Mesendoderm (in vitro differentiated cells): ENCODE data around the gene PIP5K1B.
A peak's percentile ranks its signal among the peaks of the same experiment; 100 is the strongest.

ENCODE experiments used
- DNase-seq: peaks from one replicate; pipeline ENCODE4 v3.0.0; 2013
- H2AK5ac ChIP-seq: 2 replicates; pipeline ENCODE4 v1.6.1; 2013; ENCODE audit warnings: low read length, inconsistent platforms
- H2BK120ac ChIP-seq: 2 replicates; pipeline ENCODE4 v1.6.1; 2013; ENCODE audit warnings: low read depth, mild to moderate bottlenecking, low read length, moderate library complexity, mixed read lengths
- H2BK15ac ChIP-seq: replicated peaks from 2 replicates; pipeline ENCODE4 v1.6.1; 2013; ENCODE audit warnings: low read depth, mild to moderate bottlenecking, moderate library complexity
- H2BK5ac ChIP-seq: 2 replicates; pipeline ENCODE4 v1.6.1; 2013; ENCODE audit warnings: low read length, inconsistent platforms
- H3K18ac ChIP-seq: 2 replicates; pipeline ENCODE4 v1.6.1; 2013; ENCODE audit warnings: mild to moderate bottlenecking, low read length, mixed read lengths
- H3K23ac ChIP-seq: one replicate; pipeline ENCODE4 v1.6.1; 2013; ENCODE audit warnings: low read length
- H3K27ac ChIP-seq: 2 replicates; pipeline ENCODE4 v1.5.1; 2013; ENCODE audit warnings: low read depth, mild to moderate bottlenecking, inconsistent platforms, low read length, moderate library complexity
- H3K27me3 ChIP-seq: 2 replicates; pipeline ENCODE4 v1.6.1; 2013; ENCODE audit warnings: low read length, control low read depth, mild to moderate bottlenecking, inconsistent platforms; ENCODE audit not compliant: insufficient read depth, poor library complexity
- H3K36me3 ChIP-seq: 2 replicates; pipeline ENCODE4 v1.6.1; 2013; ENCODE audit warnings: low read length, inconsistent platforms; ENCODE audit not compliant: control insufficient read depth, insufficient read depth
- H3K4ac ChIP-seq: one replicate; pipeline ENCODE4 v1.6.1; 2013; ENCODE audit warnings: low read depth, mild to moderate bottlenecking, low read length, moderate library complexity
- H3K4me1 ChIP-seq: 2 replicates; pipeline ENCODE4 v1.6.1; 2013; ENCODE audit warnings: low read depth, low read length, inconsistent platforms; ENCODE audit not compliant: control insufficient read depth
- H3K4me2 ChIP-seq: 2 replicates; pipeline ENCODE4 v1.6.1; 2013; ENCODE audit warnings: low read length
- H3K4me3 ChIP-seq: 2 replicates; pipeline ENCODE4 v1.5.1; 2013; ENCODE audit warnings: mild to moderate bottlenecking, low read length
- H3K56ac ChIP-seq: one replicate; pipeline ENCODE4 v1.6.1; 2013; ENCODE audit warnings: low read length
- H3K79me1 ChIP-seq: 2 replicates; pipeline ENCODE4 v1.6.1; 2013; ENCODE audit warnings: low read length, inconsistent platforms
- H3K79me2 ChIP-seq: 2 replicates; pipeline ENCODE4 v1.6.1; 2013; ENCODE audit warnings: mild to moderate bottlenecking, low read length; ENCODE audit not compliant: control insufficient read depth, insufficient read depth
- H3K9ac ChIP-seq: 2 replicates; pipeline ENCODE4 v1.6.1; 2013; ENCODE audit warnings: low read length, inconsistent platforms
- H4K5ac ChIP-seq: one replicate; pipeline ENCODE4 v1.6.1; 2013; ENCODE audit warnings: low read length
- H4K8ac ChIP-seq: one replicate; pipeline ENCODE4 v1.6.1; 2013; ENCODE audit warnings: low read depth, mild to moderate bottlenecking, control low read depth, low read length, moderate library complexity
- WGBS: extraction: QIAGEN DNeasy Blood & Tissue Kit; methylation state at CpG from one replicate; pipeline ENCODE4 v1.1.7; 2013; ENCODE audit warnings: low lambda C conversion rate, missing lambda C conversion rate; ENCODE audit not compliant: insufficient coverage; ENCODE audit errors: extremely low coverage; 5-methylcytosine and 5-hydroxymethylcytosine counted together

The PIP5K1B gene

DNA sequence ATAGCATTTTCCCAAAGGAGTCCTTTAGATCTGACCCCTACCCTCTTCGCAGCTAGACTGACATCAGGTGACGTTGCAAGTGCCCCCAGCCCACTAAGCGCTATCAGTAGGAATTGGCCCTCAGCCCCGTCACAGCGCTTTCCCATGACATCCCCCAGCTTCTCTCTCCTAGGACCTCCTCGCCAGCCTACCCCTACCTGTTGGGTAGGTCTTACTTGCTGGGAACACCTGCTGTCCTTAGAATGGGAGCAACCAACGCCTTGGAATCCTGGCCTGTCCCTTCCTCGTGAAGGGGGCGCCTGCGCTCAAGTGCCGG is 584 bp upstream of the PIP5K1B start:
- Histone ChIP-seq H3K23ac (peak overlapping the region; percentile 70), H3K4ac (no peak overlapping the region), H3K79me1 (no peaks in the 10 kb centered on the region), H4K8ac (no peak overlapping the region), H2BK15ac (no peak overlapping the region), H3K27me3 (peaks cover 10% of the 10 kb centered on the region), H3K4me3 (no peak overlapping the region), H2BK5ac (no peak overlapping the region), H3K4me2 (peak overlapping the region; percentile 17), H4K5ac (no peak overlapping the region), H3K79me2 (no peaks in the 10 kb centered on the region), H3K9ac (no peak overlapping the region), H3K4me1 (peaks cover 3% of the 10 kb centered on the region), H3K18ac (no peak overlapping the region), H3K36me3 (no peaks in the 10 kb centered on the region), H2AK5ac (no peak overlapping the region), H3K56ac (no peak overlapping the region), H3K27ac (no peak overlapping the region), H2BK120ac (no peak overlapping the region)
- no CpG with 5 or more reads among the region's 11 CpGs for WGBS
- no peak for DNase-seq

GRCh38 chr9:68705531-68706362 is 707 bp downstream of the PIP5K1B start:
- H3K56ac ChIP-seq: peak overlapping the region; percentile 86
- no CpG with 5 or more reads among the region's 62 CpGs for WGBS
- H3K27me3 ChIP-seq: peaks cover 10% of the 10 kb centered on the region
- H4K5ac ChIP-seq: no peak overlapping the region
- H3K36me3 ChIP-seq: no peaks in the 10 kb centered on the region
- peak overlapping the region; percentile 55 for H3K9ac ChIP-seq
- no peaks in the 10 kb centered on the region for H3K79me1 ChIP-seq
- no peak overlapping the region for H2BK5ac ChIP-seq
- no peaks in the 10 kb centered on the region for H3K79me2 ChIP-seq
- no peak overlapping the region for H2AK5ac ChIP-seq
- H2BK120ac ChIP-seq: no peak overlapping the region
- peak overlapping the region; percentile 60 for H3K23ac ChIP-seq
- DNase-seq: peak; percentile 52
- H3K4ac ChIP-seq: no peak overlapping the region
- no peak overlapping the region for H2BK15ac ChIP-seq
- peaks cover 3% of the 10 kb centered on the region for H3K4me1 ChIP-seq
- no peak overlapping the region for H4K8ac ChIP-seq
- H3K4me2 ChIP-seq: peak overlapping the region; percentile 53
- peak overlapping the region; percentile 27 for H3K4me3 ChIP-seq
- H3K27ac ChIP-seq: no peak overlapping the region
- H3K18ac ChIP-seq: no peak overlapping the region

DNA sequence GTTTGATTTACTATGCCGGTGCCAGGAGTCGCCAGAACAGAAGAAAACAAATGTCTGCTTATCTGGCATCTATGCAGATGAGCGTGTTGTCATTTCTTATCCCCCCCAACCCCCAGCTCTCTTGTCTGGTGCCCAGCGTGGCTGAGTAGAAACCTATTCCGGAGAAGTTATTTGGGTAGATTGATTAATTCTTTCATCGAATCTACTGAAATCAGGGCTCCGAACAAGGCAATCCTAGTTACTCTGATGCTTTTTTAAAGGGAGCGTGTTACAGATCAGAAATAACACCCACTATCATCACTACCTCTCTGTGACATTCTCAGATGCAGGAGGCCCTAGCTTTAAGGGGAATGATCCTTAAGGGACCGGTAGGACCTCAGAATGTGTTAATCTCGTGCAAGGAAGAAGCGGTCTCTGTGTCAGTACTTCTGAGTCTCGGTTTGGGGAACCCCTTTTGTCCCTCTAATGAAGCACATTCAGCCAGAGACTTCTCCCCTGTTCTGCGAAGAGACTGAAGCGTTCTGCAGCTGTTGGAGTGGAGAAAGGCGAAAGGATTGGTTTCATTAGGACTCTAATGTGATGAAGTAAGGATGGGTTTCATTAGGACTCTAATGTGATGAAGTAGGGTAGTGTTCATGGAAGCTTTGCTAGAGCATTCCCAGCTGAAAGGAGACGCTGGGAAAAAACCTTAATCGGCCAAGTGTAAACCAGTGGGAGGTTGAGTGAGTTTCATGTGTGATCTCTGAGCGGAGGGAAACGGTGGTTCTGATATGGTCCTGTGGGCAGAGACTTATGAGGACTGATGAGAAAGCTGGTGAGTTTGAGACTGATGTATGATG is 1.5 kb downstream of the PIP5K1B start:
- Histone ChIP-seq H3K23ac (no peak overlapping the region), H3K79me1 (no peaks in the 10 kb centered on the region), H3K27ac (no peak overlapping the region), H2BK120ac (no peak overlapping the region), H3K4ac (no peak overlapping the region), H2BK15ac (no peak overlapping the region), H3K56ac (peak overlapping the region; percentile 52), H3K18ac (no peak overlapping the region), H3K27me3 (peaks cover 10% of the 10 kb centered on the region), H3K36me3 (no peaks in the 10 kb centered on the region), H3K79me2 (no peaks in the 10 kb centered on the region), H3K4me2 (peak overlapping the region; percentile 53), H3K4me3 (no peak overlapping the region), H3K9ac (peak overlapping the region; percentile 55), H4K8ac (no peak overlapping the region), H3K4me1 (peaks cover 3% of the 10 kb centered on the region), H2AK5ac (no peak overlapping the region), H4K5ac (no peak overlapping the region), H2BK5ac (no peak overlapping the region)
- peak; percentile 24 for DNase-seq
- no CpG with 5 or more reads among the region's 19 CpGs for WGBS

- no peaks in the 10 kb centered on the region for H3K79me2 ChIP-seq
- WGBS: no CpG with 5 or more reads among the region's 4 CpGs
- H3K9ac ChIP-seq: no peak overlapping the region
- H3K27ac ChIP-seq: no peak overlapping the region
- no peak overlapping the region for H3K18ac ChIP-seq
- no peak overlapping the region for H4K5ac ChIP-seq
- H3K4me3 ChIP-seq: no peak overlapping the region
- H3K79me1 ChIP-seq: no peaks in the 10 kb centered on the region
- H3K4me1 ChIP-seq: peaks cover 3% of the 10 kb centered on the region
- no peak overlapping the region for H2AK5ac ChIP-seq
- no peak overlapping the region for H2BK15ac ChIP-seq
- H4K8ac ChIP-seq: no peak overlapping the region
- H3K27me3 ChIP-seq: peaks cover 10% of the 10 kb centered on the region
- no peak overlapping the region for H2BK120ac ChIP-seq
- no peak overlapping the region for H3K4me2 ChIP-seq
- no peak overlapping the region for H3K23ac ChIP-seq
- no peak overlapping the region for H3K56ac ChIP-seq
- no peak overlapping the region for H3K4ac ChIP-seq
- H3K36me3 ChIP-seq: no peaks in the 10 kb centered on the region
- DNase-seq: no peak
- no peak overlapping the region for H2BK5ac ChIP-seq
These were observed 2.9 kb downstream of the PIP5K1B start for GRCh38 chr9:68707801-68708488.

DNA sequence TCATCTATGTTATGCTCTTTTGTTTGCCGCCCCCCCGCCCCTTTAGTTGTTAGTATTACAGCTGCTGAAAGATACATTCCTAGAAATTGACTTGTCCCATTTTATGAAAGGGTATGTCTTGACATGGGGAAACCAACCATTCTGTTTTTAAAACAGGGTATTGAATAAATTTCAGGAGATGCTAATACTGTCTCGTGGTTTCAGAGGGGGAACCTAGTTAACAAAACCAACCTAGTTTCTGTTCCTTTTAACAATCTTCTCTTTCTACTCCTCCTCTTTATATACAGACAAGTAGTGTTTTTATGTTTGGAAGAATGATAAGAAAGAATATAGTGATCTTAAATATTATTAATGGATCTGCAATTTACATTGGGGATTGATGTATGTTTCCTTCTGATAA is 3.5 kb downstream of the PIP5K1B start:
- Histone ChIP-seq H2BK5ac (no peak overlapping the region), H3K79me1 (no peaks in the 10 kb centered on the region), H3K56ac (no peak overlapping the region), H2BK120ac (no peak overlapping the region), H3K18ac (no peak overlapping the region), H3K4me1 (peaks cover 3% of the 10 kb centered on the region), H3K4me2 (no peak overlapping the region), H3K27ac (no peak overlapping the region), H3K9ac (no peak overlapping the region), H4K8ac (no peak overlapping the region), H2BK15ac (no peak overlapping the region), H3K23ac (no peak overlapping the region), H3K4me3 (no peak overlapping the region), H3K36me3 (no peaks in the 10 kb centered on the region), H2AK5ac (no peak overlapping the region), H3K4ac (no peak overlapping the region), H3K27me3 (peaks cover 8% of the 10 kb centered on the region), H3K79me2 (no peaks in the 10 kb centered on the region), H4K5ac (no peak overlapping the region)
- DNase-seq: no peak
- no CpG with 5 or more reads among the region's 3 CpGs for WGBS
